ENCODE results near the gene CCDC57.

DNA sequence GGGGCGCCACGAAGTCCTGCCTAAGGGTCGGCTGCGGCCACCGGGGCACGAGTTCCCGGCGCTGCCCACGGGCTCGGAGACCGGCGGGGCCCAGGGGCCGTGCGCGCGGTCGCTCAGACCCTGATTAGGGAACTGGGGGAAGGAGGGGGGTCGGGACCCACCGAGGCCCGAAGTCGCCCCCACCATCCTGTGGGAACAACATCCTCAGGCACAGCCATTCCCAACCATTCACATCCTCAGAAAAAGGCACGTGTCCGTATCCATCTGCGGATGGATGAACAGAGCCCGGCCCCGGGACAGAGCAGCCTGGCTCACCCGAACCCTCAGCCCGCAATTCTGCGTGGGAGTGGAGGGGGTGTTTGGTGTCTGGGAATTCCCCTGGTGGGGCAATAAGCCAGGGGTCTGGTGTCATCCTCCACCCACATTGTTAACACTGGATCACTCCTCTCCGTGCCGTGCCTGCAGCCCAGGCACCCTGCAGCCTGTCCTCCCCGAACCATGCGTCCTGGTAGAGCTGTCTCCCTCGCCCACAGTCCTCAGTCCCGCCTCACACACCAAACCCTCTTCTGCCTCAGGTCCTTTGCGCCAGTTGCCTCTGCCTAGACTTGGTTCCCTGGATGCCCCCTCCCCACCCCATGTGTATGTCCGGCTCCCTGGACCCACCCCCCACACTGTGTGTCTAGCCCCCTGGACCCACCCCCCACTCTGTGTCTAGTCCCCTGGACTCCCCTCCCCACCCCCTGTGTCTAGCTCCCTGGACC lies 789 bp upstream of the CCDC57 start:
- TF ChIP-seq, protein P1, sequence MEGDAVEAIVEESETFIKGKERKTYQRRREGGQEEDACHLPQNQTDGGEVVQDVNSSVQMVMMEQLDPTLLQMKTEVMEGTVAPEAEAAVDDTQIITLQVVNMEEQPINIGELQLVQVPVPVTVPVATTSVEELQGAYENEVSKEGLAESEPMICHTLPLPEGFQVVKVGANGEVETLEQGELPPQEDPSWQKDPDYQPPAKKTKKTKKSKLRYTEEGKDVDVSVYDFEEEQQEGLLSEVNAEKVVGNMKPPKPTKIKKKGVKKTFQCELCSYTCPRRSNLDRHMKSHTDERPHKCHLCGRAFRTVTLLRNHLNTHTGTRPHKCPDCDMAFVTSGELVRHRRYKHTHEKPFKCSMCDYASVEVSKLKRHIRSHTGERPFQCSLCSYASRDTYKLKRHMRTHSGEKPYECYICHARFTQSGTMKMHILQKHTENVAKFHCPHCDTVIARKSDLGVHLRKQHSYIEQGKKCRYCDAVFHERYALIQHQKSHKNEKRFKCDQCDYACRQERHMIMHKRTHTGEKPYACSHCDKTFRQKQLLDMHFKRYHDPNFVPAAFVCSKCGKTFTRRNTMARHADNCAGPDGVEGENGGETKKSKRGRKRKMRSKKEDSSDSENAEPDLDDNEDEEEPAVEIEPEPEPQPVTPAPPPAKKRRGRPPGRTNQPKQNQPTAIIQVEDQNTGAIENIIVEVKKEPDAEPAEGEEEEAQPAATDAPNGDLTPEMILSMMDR (IDR thresholded peaks at IDR 0.05; ENCODE audit: insufficient read depth, low read length, poor library complexity, severe bottlenecking): no peak
- no peak for TF ChIP-seq EZH2phosphoT487 (conservative IDR thresholded peaks at IDR 0.05; ENCODE audit: low read length)

Measured in SU-DHL-6 (cell line).